B cell (primary cell): ENCODE data around the gene BHMT. TPM values are rescaled to one million over a fixed set of nuclear protein-coding genes. Genes with fewer than 3 reads are reported as not detected.

ENCODE experiments used
- ATAC-seq: fragments of 200-7000 bp; cut with Tn5 transposase; one replicate; pipeline ENCODE4 v1.10.0; 2021; ENCODE audit warnings: low read depth, mild to moderate bottlenecking, moderate number of reproducible peaks, moderate library complexity
- CTCF ChIA-PET: fragments of 350-600 bp; sonication (Branson Sonifier 250); formaldehyde crosslinking; loops from one replicate; lab custom pipeline; 2021; ENCODE audit warnings: antibody characterized with exemption, inconsistent platforms; lab: Charles Lee
- POLR2A ChIA-PET: fragments of 350-600 bp; sonication (Branson Sonifier 250); formaldehyde crosslinking; loops from one replicate; lab custom pipeline; 2021; ENCODE audit warnings: antibody characterized with exemption; lab: Charles Lee
- DNase-seq: peaks from one replicate; pipeline ENCODE4 v3.0.0; 2013
- H2AFZ ChIP-seq: 2 replicates; pipeline ENCODE4 v1.6.1; 2012; ENCODE audit warnings: mild to moderate bottlenecking, low read depth, low read length; ENCODE audit not compliant: insufficient read depth, poor library complexity, severe bottlenecking
- H3K27ac ChIP-seq, 2 donors: 1 replicate in 1 of 2; 2 replicates in 1 of 2; pipeline ENCODE4 v1.5.1; 2012 to 2013; ENCODE audit warnings: low read length in 2 of 2, mild to moderate bottlenecking in 2 of 2, moderate library complexity in 1 of 2
- H3K27me3 ChIP-seq, 4 experiments: fragments of 200-600 bp in 1 of 4; sonication (generic) in 1 of 4; replicated peaks in 1 of 4; 1 replicate in 2 of 4; 2 replicates in 2 of 4; pipeline versions ENCODE4 v1.6.1 to v1.7.0; 2013 to 2016; ENCODE audit warnings: low read length in 3 of 4, mild to moderate bottlenecking in 2 of 4, mixed read lengths in 1 of 4, moderate library complexity in 1 of 4; ENCODE audit not compliant: insufficient read depth in 4 of 4, control insufficient read depth in 3 of 4; ENCODE audit errors: control extremely low read depth in 1 of 4
- H3K36me3 ChIP-seq, 2 experiments: replicated peaks in 1 of 2; 1 replicate in 1 of 2; 2 replicates in 1 of 2; pipeline versions ENCODE4 v1.6.1 to v1.7.1; 2013; ENCODE audit warnings: low read length in 1 of 2; ENCODE audit not compliant: insufficient read depth in 2 of 2, control insufficient read depth in 1 of 2; ENCODE audit errors: control extremely low read depth in 1 of 2, extremely low read depth in 1 of 2
- H3K4me1 ChIP-seq, 2 donors: fragments of 200-600 bp in 1 of 2; sonication (generic) in 1 of 2; 1 replicate in 1 of 2; 2 replicates in 1 of 2; pipeline versions ENCODE4 v1.5.1 to v1.6.1; 2013 to 2017; ENCODE audit warnings: low read length in 2 of 2; ENCODE audit not compliant: control insufficient read depth in 2 of 2, insufficient read depth in 2 of 2
- H3K4me2 ChIP-seq: replicated peaks from 2 replicates; pipeline ENCODE3; 2012; ENCODE audit warnings: mild to moderate bottlenecking, low read depth, low read length; ENCODE audit not compliant: poor library complexity, severe bottlenecking
- H3K4me3 ChIP-seq, 5 experiments: fragments of 200-600 bp in 1 of 5; sonication (generic) in 1 of 5; 1 replicate in 3 of 5; 2 replicates in 2 of 5; pipeline versions ENCODE4 v1.5.1 to v1.7.0; 2011 to 2016; ENCODE audit warnings: low read length in 4 of 5, mild to moderate bottlenecking in 4 of 5, low read depth in 2 of 5, control low read depth in 1 of 5, moderate library complexity in 1 of 5; ENCODE audit not compliant: insufficient read depth in 1 of 5; ENCODE audit errors: control extremely low read depth in 1 of 5, extremely low read depth in 1 of 5
- H3K79me2 ChIP-seq: fragments of 200-600 bp; sonication (generic); one replicate; pipeline ENCODE4 v1.6.0; 2016; ENCODE audit warnings: low read length; ENCODE audit not compliant: control insufficient read depth, insufficient read depth
- H3K9ac ChIP-seq: fragments of 200-600 bp; sonication (generic); 2 replicates; pipeline ENCODE4 v1.6.1; 2017; ENCODE audit warnings: mild to moderate bottlenecking, low read length, moderate library complexity
- H3K9me3 ChIP-seq, 3 donors: one replicate each; pipeline versions ENCODE4 v1.6.1 to v1.7.1; 2013; ENCODE audit warnings: low read length in 2 of 3; ENCODE audit not compliant: control insufficient read depth in 2 of 3, insufficient read depth in 1 of 3; ENCODE audit errors: control extremely low read depth in 1 of 3
- H4K20me1 ChIP-seq: 2 replicates; pipeline ENCODE4 v1.6.0; 2012; ENCODE audit warnings: mild to moderate bottlenecking, low read length; ENCODE audit not compliant: insufficient read depth, control insufficient read depth, poor library complexity, severe bottlenecking
- H3K27ac Mint-ChIP-seq: one replicate; pipeline ENCODE4 v1.8.0; 2021; ENCODE audit warnings: mixed read lengths
- H3K27me3 Mint-ChIP-seq: one replicate; pipeline ENCODE4 v1.8.0; 2021; ENCODE audit warnings: mixed read lengths
- H3K4me1 Mint-ChIP-seq: one replicate; pipeline ENCODE4 v1.8.0; 2021; ENCODE audit warnings: mixed read lengths
- H3K4me3 Mint-ChIP-seq: one replicate; pipeline ENCODE4 v1.8.0; 2021; ENCODE audit warnings: mixed read lengths
- H3K9me3 Mint-ChIP-seq: one replicate; pipeline ENCODE4 v1.8.0; 2022; ENCODE audit warnings: mixed read lengths; ENCODE audit not compliant: insufficient read depth
- CTCF ChIP-seq: fragments of 200-600 bp; IDR thresholded peaks from one replicate; pipeline ENCODE4 v1.8.0; 2022; ENCODE audit warnings: antibody characterized with exemption, mild to moderate bottlenecking
- EZH2 ChIP-seq: IDR thresholded peaks from 2 replicates; pipeline ENCODE4 v1.6.1; 2012; ENCODE audit warnings: borderline replicate concordance, low read depth, mild to moderate bottlenecking, moderate library complexity, low read length; ENCODE audit not compliant: insufficient read depth, poor library complexity, severe bottlenecking
- WGBS: methylation state at CpG from one replicate; pipeline ENCODE4 v1.1.5; 2013; ENCODE audit warnings: missing lambda C conversion rate; ENCODE audit not compliant: insufficient coverage; 5-methylcytosine and 5-hydroxymethylcytosine counted together
- intact Hi-C: fragments of 100-400 bp; cut with micrococcal nuclease; formaldehyde crosslinking; loops from one replicate; pipeline ENCODE4 v1.10.0; 2022
- polyA minus RNA-seq: library from RNA; depleted of rRNA, polyadenylated mRNA; stranded (reverse); fragments of >200 nt; gene quantifications from 2 replicates; pipeline ENCODE4 v1.2.3, GENCODE V29; 2012
- polyA plus RNA-seq: library from polyadenylated mRNA; depleted of rRNA; stranded (reverse); fragments of >200 nt; gene quantifications from 2 replicates; pipeline ENCODE4 v1.2.3, GENCODE V29; 2012
- total RNA-seq, 2 donors: library from RNA; stranded (reverse); fragments of 120-200 nt in 1 of 2; gene quantifications; 1 replicate in 1 of 2; 2 replicates in 1 of 2; pipeline versions ENCODE4 v1.2.3 to v1.2.4, GENCODE V29; 2013 to 2022

BHMT gene
- total RNA-seq (not detected in 2 replicates), polyA plus RNA-seq (not detected in 2 replicates), polyA minus RNA-seq (not detected in 2 replicates)
- not detected for total RNA-seq (2013)

DNA sequence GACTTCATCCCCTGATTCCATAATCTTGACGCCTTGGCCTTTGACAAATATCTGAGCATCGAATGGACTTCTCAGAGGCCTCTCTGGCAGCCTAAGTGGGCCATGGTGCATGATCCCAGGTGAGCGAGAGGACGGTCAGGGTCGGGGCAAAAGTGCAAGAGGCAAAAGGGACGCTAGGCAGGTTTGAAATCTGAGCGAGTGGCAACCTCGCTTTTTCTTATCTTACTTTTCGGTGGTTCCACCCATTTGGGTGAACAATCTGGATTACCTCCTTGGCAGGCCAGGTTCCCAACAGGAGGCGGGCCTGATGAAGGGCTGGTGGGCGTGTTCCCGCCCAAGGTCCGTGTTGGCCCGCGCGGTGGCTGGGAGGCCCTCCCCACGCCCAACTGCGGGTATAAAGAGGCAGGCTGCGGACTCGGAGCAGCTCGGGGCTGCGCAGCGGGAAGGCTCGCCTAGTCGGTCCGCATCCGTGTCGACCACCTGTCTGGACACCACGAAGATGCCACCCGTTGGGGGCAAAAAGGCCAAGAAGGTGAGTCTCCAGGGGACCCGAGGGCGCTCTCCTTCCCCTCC, at the start of gene BHMT:
BHMT (plus strand) TSS at position 423 of the 573 bp plus-strand sequence; CDS start at position 500, 77 bp downstream.
- H3K27ac Mint-ChIP-seq: no peak within 1 kb of the TSS
- intact Hi-C loops: loop anchor here (2.0 to 5.0 kb wide), 2 partner anchors 129 to 645 kb away; no protein-coding TSS in a partner anchor
- H3K9me3 Mint-ChIP-seq: no peaks in the 10 kb centered on the region

More for the DNA sequence above, at the start of gene BHMT:
- Histone ChIP-seq H3K79me2 (no peaks in the 10 kb centered on the region), H3K27ac (no peak within 1 kb of the TSS), H3K27me3 (peaks cover 0 to 41% (median 16%) of the 10 kb centered on the region in 4 experiments), H3K36me3 (no peaks in the 10 kb centered on the region), H2AFZ (no peak within 1 kb of the TSS), H3K9me3 (no peaks in the 10 kb centered on the region), H4K20me1 (no peaks in the 10 kb centered on the region), H3K4me2 (no peak within 1 kb of the TSS), H3K4me1 (no peaks in the 10 kb centered on the region), H3K4me3 (no peak within 1 kb of the TSS), H3K9ac (no peak within 1 kb of the TSS)
- DNase-seq (no peak), ATAC-seq (no peak)
- WGBS: 44% methylated on average over 30 of the region's 32 CpGs
- POLR2A ChIA-PET: no interaction called here
- TF ChIP-seq CTCF (no peak), EZH2 (no peak)
- CTCF ChIA-PET: no interaction called here
- peaks cover 67% of the 10 kb centered on the region for H3K27me3 Mint-ChIP-seq
- H3K4me1 Mint-ChIP-seq: no peaks in the 10 kb centered on the region
- H3K4me3 Mint-ChIP-seq: no peak within 1 kb of the TSS
